ENCODE measurements around the gene KCNJ16. TPM values are rescaled to one million over a fixed set of nuclear protein-coding genes. Genes with fewer than 3 reads are reported as not detected.

The KCNJ16 gene
- total RNA-seq, result 10 to 100 TPM; 22.9 to 47.6 (median 28.4) TPM
- polyA plus RNA-seq, result 10 to 100 TPM; 20.5 to 65.2 TPM

DNA sequence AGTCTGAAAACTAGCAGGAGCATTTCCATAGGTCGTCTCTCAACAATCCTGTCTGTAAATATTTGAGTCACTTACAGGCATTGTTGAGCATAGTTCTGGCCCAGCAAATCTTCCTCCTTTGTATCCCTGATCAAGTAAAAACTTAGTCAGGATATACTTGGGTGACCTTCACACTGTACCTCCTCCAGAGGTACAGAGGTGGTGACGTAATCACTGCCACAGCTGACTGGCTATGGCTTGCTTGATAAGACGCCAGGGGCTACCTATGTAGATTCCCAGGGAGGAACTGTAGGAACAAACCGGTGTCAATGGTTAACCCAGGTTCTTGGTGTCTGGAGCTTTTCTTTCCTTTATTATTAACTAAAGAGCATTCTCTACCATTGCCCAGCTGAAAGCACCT lies at the start of gene KCNJ16:
Gene KCNJ16, plus strand, starts transcription at position 270 of the 400 bp plus-strand sequence. CDS start 56,863 bp downstream, outside the sequence.
- Histone ChIP-seq H3K4me3 (peak within 1 kb of the TSS in 2 of 4 donors; percentile 20 to 24), H3K9me3 (no peaks in the 10 kb centered on the region), H3K27me3 (no peaks in the 10 kb centered on the region), H3K36me3 (no peaks in the 10 kb centered on the region), H3K4me1 (peaks cover 4 to 13% (median 5%) of the 10 kb centered on the region in 3 donors), H3K27ac (peak within 1 kb of the TSS; percentile 1 to 67 (median 42))
- peak in 5 of 6 donors; percentile 29 to 81 (median 75) for DNase-seq
- TF ChIP-seq, protein P1, sequence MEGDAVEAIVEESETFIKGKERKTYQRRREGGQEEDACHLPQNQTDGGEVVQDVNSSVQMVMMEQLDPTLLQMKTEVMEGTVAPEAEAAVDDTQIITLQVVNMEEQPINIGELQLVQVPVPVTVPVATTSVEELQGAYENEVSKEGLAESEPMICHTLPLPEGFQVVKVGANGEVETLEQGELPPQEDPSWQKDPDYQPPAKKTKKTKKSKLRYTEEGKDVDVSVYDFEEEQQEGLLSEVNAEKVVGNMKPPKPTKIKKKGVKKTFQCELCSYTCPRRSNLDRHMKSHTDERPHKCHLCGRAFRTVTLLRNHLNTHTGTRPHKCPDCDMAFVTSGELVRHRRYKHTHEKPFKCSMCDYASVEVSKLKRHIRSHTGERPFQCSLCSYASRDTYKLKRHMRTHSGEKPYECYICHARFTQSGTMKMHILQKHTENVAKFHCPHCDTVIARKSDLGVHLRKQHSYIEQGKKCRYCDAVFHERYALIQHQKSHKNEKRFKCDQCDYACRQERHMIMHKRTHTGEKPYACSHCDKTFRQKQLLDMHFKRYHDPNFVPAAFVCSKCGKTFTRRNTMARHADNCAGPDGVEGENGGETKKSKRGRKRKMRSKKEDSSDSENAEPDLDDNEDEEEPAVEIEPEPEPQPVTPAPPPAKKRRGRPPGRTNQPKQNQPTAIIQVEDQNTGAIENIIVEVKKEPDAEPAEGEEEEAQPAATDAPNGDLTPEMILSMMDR (IDR thresholded peaks at IDR 0.05), result no peak
- ATAC-seq, result peak; percentile 92 to 95 (median 93)
- FAIRE-seq, result no peak
- intact Hi-C loops (cut with DNase I), result no loop called here
- 12 to 14% methylated on average over 4 of the region's 4 CpGs for WGBS, 2 donors

- no peaks in the 10 kb centered on the region for H3K27me3 ChIP-seq
- H3K27ac ChIP-seq, result no peak overlapping the region
- FAIRE-seq (no peak), DNase-seq (no peak), ATAC-seq (no peak)
- intact Hi-C loops (cut with DNase I), result no loop called here
- no peaks in the 10 kb centered on the region for H3K9me3 ChIP-seq
- no peaks in the 10 kb centered on the region for H3K4me1 ChIP-seq
- no peaks in the 10 kb centered on the region for H3K36me3 ChIP-seq
- TF ChIP-seq, protein P1 (IDR thresholded peaks at IDR 0.05), result no peak
- H3K4me3 ChIP-seq, result no peak overlapping the region
Measured at GRCh38 chr17:70028397-70028796, 46.6 kb upstream of the KCNJ16 start.

DNA sequence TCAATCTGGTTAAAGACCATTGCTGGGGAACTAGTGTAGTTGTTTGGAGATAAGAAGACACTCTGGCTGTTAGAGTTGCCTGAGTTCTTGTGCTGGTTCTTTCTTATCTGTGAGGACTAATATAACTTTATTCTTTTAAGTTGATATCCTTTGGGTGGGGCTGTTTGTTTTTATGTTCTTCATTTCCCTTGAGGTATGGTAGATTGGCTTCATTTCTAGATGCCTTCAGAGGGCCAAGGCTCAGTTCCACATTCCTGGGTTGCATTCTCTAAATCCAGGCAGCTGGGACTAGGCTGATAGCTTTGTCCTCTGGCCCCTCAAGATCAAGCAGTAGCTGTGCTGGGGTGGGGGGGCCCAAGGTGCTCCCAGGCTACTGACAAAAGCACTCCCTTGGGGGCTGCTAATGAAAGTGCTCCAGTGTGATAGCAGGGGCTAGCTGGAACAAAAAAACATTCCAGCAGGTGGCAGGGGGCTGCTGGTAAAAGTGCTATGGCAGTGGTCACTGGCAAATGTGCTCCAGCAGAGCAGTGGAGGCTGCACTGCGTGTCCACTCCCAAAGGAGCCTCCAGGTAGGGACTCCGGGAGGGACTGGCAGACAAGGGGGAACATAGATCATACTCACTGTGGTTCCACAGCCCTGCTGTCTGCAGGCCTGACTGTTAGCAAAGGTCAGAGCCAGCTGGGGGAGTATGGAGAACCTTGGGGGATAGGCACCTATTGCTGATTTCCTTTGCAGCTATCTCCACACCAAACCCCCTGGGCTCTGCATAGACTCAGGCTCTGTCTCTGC lies 45.9 kb upstream of the KCNJ16 start:
- Histone ChIP-seq H3K36me3 (no peaks in the 10 kb centered on the region), H3K4me1 (no peaks in the 10 kb centered on the region), H3K27ac (no peak overlapping the region), H3K4me3 (no peak overlapping the region), H3K27me3 (no peaks in the 10 kb centered on the region), H3K9me3 (no peaks in the 10 kb centered on the region)
- WGBS, 2 donors, result 92 to 100% methylated on average over 2 of the region's 2 CpGs
- DNase-seq (no peak), ATAC-seq (no peak), FAIRE-seq (no peak)
- intact Hi-C loops (cut with DNase I), result no loop called here
- TF ChIP-seq, protein P1 (IDR thresholded peaks at IDR 0.05), result no peak

- no peaks in the 10 kb centered on the region for H3K36me3 ChIP-seq
- TF ChIP-seq, protein P1 (IDR thresholded peaks at IDR 0.05), result no peak
- intact Hi-C loops (cut with DNase I), result no loop called here
- H3K27me3 ChIP-seq, result no peaks in the 10 kb centered on the region
- no peak for ATAC-seq
- no peak for DNase-seq
- H3K4me1 ChIP-seq, result no peaks in the 10 kb centered on the region
- H3K4me3 ChIP-seq, result no peak overlapping the region
- H3K27ac ChIP-seq, result no peak overlapping the region
- H3K9me3 ChIP-seq, result no peaks in the 10 kb centered on the region
- WGBS, 2 donors, result 92 to 94% methylated on average over 1 of the region's 1 CpG
- no peak for FAIRE-seq
Measured at GRCh38 chr17:70030371-70030770, 44.7 kb upstream of the KCNJ16 start.

- no peaks in the 10 kb centered on the region for H3K4me1 ChIP-seq
- ATAC-seq, result no peak
- H3K36me3 ChIP-seq, result no peaks in the 10 kb centered on the region
- H3K27me3 ChIP-seq, result no peaks in the 10 kb centered on the region
- H3K4me3 ChIP-seq, result no peak overlapping the region
- no peak for FAIRE-seq
- TF ChIP-seq, protein P1 (IDR thresholded peaks at IDR 0.05), result no peak
- intact Hi-C loops (cut with DNase I), result no loop called here
- DNase-seq, result no peak
- no peaks in the 10 kb centered on the region for H3K9me3 ChIP-seq
- H3K27ac ChIP-seq, result no peak overlapping the region
Measured at GRCh38 chr17:70031341-70031740, 43.7 kb upstream of the KCNJ16 start.
